Peyer's patch (tissue), 4 donors: ENCODE results near the gene SNX27. TPM values are rescaled to one million over a fixed set of nuclear protein-coding genes. Genes with fewer than 3 reads are reported as not detected.

Experiments used
- DNase-seq, 3 donors: peaks; one replicate each; pipeline ENCODE4 v3.0.0-alpha.2; 2017 to 2019
- H3K27ac ChIP-seq, 4 donors: fragments of 200-600 bp; sonication (generic); one replicate each; pipeline ENCODE4 v1.5.1; 2016 to 2019
- H3K27me3 ChIP-seq, 2 donors: fragments of 200-600 bp; sonication (generic); one replicate each; pipeline ENCODE4 v1.5.1; 2019
- H3K36me3 ChIP-seq, 3 donors: fragments of 200-600 bp; sonication (generic); one replicate each; pipeline ENCODE4 v1.5.1; 2016 to 2019
- H3K4me1 ChIP-seq, 4 donors: fragments of 200-600 bp; sonication (generic); one replicate each; pipeline ENCODE4 v1.5.1; 2016 to 2019
- H3K4me3 ChIP-seq, 4 donors: fragments of 200-600 bp; sonication (generic); 1 replicate in 3 of 4; 2 replicates in 1 of 4; pipeline ENCODE4 v1.5.1; 2016 to 2019; ENCODE audit warnings: mild to moderate bottlenecking in 1 of 4
- H3K9me3 ChIP-seq, 4 donors: fragments of 200-600 bp; sonication (generic); one replicate each; pipeline ENCODE4 v1.5.1; 2016 to 2019; ENCODE audit warnings: mild to moderate bottlenecking in 1 of 4
- POLR2A ChIP-seq, 2 donors: fragments of 450-650 bp; IDR thresholded peaks; one replicate each; pipeline ENCODE4 v1.5.1; 2017; ENCODE audit warnings: antibody characterized with exemption in 2 of 2, mild to moderate bottlenecking in 2 of 2, moderate library complexity in 2 of 2
- total RNA-seq, 4 donors: library from RNA; depleted of rRNA; stranded (reverse); fragments of >200 nt; gene quantifications; one replicate each; pipeline ENCODE4 v1.1.0, GENCODE V29; 2016
- TF ChIP-seq, protein P1 (sequence below), 6 experiments: fragments of 450-650 bp in 4 of 6; fragments of 200-600 bp in 2 of 6; sonication (generic) in 1 of 6; IDR thresholded peaks; one replicate each; pipeline ENCODE4 v1.5.1; 2017 to 2019; ENCODE audit warnings: antibody characterized with exemption in 6 of 6, mild to moderate bottlenecking in 3 of 6, moderate library complexity in 1 of 6

The SNX27 gene
- total RNA-seq, 4 donors from 2014 or later: 24.0 to 50.3 (median 35.1) TPM

DNA sequence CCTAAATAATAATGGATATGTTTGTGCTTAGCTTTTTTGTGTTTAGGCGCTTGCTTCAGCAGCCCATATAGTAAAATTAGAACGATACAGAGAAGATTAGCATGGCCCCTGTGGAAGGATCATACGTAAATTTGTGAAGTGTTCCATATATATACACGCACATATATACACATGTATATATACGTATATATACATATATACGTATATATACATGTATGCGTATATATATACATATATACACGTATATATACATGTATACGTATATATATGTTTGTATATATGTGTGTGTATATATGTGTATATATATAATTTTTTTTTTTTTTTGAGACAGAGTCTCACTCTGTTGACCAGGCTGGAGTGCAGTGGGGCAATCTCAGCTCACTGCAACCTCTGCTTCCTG, 17.4 kb downstream of the SNX27 start:
- H3K27me3 ChIP-seq: no peaks in the 10 kb centered on the region
- H3K9me3 ChIP-seq: no peaks in the 10 kb centered on the region
- no peak for TF ChIP-seq POLR2A (IDR thresholded peaks at IDR 0.05)
- TF ChIP-seq, protein P1, sequence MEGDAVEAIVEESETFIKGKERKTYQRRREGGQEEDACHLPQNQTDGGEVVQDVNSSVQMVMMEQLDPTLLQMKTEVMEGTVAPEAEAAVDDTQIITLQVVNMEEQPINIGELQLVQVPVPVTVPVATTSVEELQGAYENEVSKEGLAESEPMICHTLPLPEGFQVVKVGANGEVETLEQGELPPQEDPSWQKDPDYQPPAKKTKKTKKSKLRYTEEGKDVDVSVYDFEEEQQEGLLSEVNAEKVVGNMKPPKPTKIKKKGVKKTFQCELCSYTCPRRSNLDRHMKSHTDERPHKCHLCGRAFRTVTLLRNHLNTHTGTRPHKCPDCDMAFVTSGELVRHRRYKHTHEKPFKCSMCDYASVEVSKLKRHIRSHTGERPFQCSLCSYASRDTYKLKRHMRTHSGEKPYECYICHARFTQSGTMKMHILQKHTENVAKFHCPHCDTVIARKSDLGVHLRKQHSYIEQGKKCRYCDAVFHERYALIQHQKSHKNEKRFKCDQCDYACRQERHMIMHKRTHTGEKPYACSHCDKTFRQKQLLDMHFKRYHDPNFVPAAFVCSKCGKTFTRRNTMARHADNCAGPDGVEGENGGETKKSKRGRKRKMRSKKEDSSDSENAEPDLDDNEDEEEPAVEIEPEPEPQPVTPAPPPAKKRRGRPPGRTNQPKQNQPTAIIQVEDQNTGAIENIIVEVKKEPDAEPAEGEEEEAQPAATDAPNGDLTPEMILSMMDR (IDR thresholded peaks at IDR 0.05): no peak
- no peak overlapping the region for H3K4me3 ChIP-seq
- no peak for DNase-seq
- H3K4me1 ChIP-seq: no peaks in the 10 kb centered on the region
- H3K36me3 ChIP-seq: no peaks in the 10 kb centered on the region
- no peak overlapping the region for H3K27ac ChIP-seq

DNA sequence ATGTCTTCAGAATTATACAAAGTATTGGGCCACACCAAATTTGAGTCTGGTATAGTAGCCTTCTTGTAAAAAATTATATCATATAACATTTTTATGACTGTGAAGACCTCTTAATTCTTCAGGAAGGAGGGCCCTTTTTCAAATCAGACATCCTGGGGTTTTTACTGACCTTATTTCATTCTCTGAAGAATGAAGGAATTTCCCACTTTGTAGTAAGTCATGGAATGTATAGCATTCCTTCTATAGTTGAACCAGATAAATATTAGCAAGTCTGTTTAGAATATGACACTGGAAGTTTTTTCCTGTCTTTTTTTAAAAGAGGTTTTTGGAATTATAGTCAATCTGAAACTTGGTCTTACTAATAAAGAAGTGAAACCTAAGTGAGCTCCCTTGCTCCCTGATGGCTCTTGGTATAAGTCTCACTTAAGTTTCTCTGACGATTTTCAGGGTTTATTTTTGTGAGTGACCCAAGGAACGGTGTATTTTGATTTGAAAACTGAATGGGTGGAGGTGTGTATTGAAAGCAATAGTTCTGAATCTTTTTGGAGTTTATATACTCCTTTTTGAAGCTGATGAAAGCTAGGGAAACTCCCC, 23.7 kb downstream of the SNX27 start:
- H3K4me1 ChIP-seq: peaks cover 0 to 17% (median 0%) of the 10 kb centered on the region in 4 donors
- DNase-seq: no peak
- no peaks in the 10 kb centered on the region for H3K9me3 ChIP-seq
- no peak overlapping the region for H3K27ac ChIP-seq
- H3K27me3 ChIP-seq: no peaks in the 10 kb centered on the region
- no peak for TF ChIP-seq POLR2A (IDR thresholded peaks at IDR 0.05)
- TF ChIP-seq, protein P1 (IDR thresholded peaks at IDR 0.05): no peak
- H3K36me3 ChIP-seq: no peaks in the 10 kb centered on the region
- H3K4me3 ChIP-seq: no peak overlapping the region

DNA sequence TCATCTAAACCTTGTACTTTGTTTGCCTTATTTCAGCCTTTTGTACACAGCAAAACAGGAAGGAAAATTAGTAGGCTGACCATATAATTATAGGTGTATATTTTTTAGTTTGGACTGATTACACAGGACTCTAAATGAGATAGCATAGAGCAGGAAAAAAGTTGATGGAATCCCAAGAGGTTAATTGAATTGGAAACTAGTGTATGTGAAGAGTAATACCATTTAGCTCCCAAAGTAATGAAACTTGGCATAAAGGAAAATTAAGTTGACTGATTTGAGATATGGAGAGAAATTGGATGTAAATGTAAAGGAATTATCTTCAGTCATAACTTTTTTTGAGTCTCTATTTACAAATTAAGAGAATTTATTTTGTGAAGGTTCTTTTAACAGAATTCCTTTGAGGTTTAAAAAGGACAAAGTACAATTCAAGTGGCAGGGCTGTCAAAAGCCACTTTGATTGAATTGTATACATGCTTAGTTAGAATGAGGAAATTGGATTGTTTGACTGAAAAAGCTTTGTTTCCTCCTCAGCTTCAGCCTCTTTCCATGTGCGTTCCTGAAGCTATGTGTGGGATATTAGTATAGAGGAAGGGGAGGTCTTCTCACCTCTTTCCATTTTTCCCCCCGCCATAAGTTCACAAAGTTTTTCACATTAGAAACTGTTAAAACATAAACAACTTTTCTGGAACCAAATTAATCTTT, 26.4 kb downstream of the SNX27 start:
- Histone ChIP-seq H3K4me3 (no peak overlapping the region), H3K4me1 (peaks cover 0 to 17% (median 0%) of the 10 kb centered on the region in 4 donors), H3K27me3 (no peaks in the 10 kb centered on the region), H3K36me3 (no peaks in the 10 kb centered on the region), H3K9me3 (no peaks in the 10 kb centered on the region), H3K27ac (no peak overlapping the region)
- no peak for DNase-seq
- no peak for TF ChIP-seq POLR2A (IDR thresholded peaks at IDR 0.05)
- TF ChIP-seq, protein P1 (IDR thresholded peaks at IDR 0.05): no peak

DNA sequence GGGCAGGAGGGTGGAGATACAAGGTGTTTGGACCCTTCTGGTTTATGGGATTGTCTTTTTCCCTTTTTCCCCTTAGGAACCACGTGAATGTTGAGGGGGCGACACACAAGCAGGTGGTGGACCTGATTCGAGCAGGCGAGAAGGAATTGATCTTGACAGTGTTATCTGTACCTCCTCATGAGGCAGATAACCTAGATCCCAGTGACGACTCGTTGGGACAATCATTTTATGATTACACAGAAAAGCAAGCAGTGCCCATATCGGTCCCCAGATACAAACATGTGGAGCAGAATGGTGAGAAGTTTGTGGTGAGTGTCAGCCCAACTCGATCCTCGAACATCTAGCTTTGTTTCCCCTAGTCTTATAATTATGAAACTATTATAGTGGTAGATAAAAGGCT, 27.0 kb downstream of the SNX27 start:
- peaks cover 0 to 17% (median 0%) of the 10 kb centered on the region in 4 donors for H3K4me1 ChIP-seq
- no peak overlapping the region for H3K27ac ChIP-seq

DNA sequence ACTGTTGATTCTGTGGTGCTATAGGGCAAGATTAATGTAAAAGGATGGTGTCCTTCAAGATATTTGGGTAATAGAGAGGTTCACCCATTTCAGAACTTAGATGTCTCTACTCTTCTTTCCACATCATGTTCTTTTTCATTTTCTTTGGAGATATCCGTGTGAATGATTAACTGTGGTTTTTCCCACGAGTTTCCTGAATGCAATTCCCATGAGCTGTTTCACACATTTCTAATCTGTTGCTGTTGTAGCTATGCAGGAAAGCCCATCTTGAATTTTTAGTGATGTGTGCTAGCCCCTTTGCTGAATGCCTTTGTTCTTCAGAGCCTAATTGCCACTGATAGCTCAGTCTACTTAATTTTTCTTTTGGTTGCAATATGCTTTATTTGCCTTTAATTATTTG, 27.6 kb downstream of the SNX27 start:
- H3K4me3 ChIP-seq: no peak overlapping the region
- H3K36me3 ChIP-seq: no peaks in the 10 kb centered on the region
- no peaks in the 10 kb centered on the region for H3K27me3 ChIP-seq
- no peak overlapping the region for H3K27ac ChIP-seq
- TF ChIP-seq, protein P1 (IDR thresholded peaks at IDR 0.05): no peak
- TF ChIP-seq POLR2A (IDR thresholded peaks at IDR 0.05): no peak
- H3K4me1 ChIP-seq: peaks cover 0 to 17% (median 0%) of the 10 kb centered on the region in 4 donors
- no peak for DNase-seq
- no peaks in the 10 kb centered on the region for H3K9me3 ChIP-seq

More for the DNA sequence above, 27.0 kb downstream of the SNX27 start:
- Histone ChIP-seq H3K36me3 (no peaks in the 10 kb centered on the region), H3K27me3 (no peaks in the 10 kb centered on the region), H3K9me3 (no peaks in the 10 kb centered on the region), H3K4me3 (no peak overlapping the region)
- DNase-seq: no peak
- TF ChIP-seq POLR2A (IDR thresholded peaks at IDR 0.05): no peak
- TF ChIP-seq, protein P1 (IDR thresholded peaks at IDR 0.05): no peak
